HG02970 (cell line): ENCODE measurements around the gene DDI1.
"Not testable (repeated sequence)": the region's sequence is repeated elsewhere in the genome, so short reads cannot be mapped to it uniquely, and the experiment has no call there.

Experiments
- ATAC-seq: cut with Tn5 transposase; IDR thresholded peaks from one replicate; pipeline ENCODE4 v1.9.1; 2021; ENCODE audit warnings: mild to moderate bottlenecking, moderate library complexity, moderate number of reproducible peaks; ENCODE audit not compliant: unreplicated experiment, low FRiP score

DDI1 gene

DNA sequence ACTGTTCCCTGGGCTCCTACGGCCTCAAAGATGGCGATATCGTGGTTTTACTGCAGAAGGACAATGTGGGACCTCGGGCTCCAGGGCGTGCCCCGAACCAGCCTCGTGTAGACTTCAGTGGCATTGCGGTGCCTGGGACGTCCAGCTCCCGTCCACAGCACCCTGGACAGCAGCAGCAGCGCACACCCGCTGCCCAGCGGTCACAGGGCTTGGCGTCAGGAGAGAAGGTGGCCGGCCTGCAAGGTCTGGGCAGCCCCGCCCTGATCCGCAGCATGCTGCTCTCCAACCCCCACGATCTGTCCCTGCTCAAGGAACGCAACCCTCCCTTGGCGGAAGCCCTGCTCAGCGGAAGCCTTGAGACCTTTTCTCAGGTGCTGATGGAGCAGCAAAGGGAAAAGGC is 555 bp downstream of the DDI1 start:
- ATAC-seq = no peak

DNA sequence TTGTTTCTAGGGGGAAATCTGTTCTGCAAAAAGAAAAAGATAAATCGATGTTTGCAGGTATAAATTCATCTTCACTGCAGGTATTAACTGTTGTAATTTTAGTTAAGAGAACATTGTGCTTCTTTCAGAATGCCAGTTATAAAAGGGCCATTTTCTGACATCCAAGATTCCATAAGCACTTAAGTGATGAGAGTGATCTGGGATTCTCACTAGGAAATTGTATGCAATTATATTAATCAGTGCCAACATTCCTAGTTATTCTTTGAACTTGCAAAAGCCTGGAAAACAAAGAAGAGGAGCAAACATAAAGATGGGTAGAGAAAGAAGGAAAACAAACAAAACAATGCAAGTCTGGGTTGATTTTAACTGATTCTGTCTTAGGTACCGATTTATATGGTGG is 5.4 kb downstream of the DDI1 start:
- no peak for ATAC-seq

DNA sequence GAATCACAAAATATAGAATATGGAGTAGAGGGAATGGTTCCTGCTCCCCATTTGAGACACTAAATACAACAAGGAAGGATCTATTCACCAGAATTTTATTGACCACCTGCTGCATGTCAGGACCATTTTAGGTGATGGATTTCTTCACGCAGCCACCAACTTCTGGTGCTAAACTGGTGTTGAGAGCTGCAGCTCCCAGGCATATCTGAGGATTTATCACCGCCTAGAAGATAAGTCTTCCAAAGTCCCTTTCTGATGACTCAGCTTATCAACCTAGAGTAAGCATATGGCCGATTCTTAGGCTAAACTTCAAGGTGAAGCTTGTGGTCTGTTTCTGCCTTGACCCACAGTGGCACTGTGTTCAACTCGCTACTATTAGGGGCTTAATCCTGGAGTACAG is 6.7 kb downstream of the DDI1 start:
- ATAC-seq = no peak

DNA sequence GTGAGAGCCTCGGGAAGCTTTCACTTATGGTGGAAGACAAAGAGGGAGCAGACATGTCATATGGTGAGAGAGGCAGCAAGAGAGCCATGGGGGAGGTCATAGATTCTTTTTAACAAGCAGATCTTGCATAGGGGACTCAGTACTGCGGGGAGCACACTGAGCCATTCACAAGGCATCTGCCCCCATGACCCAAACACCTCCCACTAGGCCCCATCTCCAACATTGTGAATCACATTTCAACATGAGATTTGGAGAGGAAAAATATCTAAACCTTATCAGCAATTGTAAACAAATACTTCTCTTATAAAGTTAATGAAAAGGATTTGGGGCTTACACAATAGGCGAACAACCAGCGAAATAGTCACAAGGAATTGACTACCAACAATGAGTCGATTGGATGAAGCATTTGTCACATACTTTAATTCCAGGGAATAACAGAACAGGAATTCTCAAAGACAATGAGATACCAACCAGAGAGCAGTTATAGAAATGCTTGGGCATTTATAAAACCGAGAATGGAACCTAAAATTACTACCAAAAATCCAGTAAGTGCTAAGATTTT is 7.3 kb downstream of the DDI1 start:
- no peak for ATAC-seq

DNA sequence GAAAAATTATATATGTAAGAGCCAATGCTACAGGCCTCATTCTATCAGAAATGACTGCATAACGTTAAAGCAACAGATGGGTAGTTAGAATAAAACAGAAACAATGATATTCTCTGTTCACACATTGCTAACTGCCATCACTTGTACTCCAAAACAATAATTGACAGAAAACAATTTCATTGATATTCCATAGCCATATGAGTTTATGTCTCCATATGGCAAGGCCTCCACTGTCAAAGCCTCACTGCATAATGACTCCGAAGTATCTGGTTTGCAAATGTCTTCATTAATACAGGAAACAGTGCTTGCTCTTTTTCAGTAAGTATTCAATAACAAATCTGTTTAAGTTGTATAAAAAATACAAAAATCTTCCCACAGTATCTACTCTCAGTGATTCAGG is 9.9 kb downstream of the DDI1 start:
- no peak for ATAC-seq

- not testable (repeated sequence) for ATAC-seq
Observed at GRCh38 chr11:104046858-104047257, 10.4 kb downstream of the DDI1 start.

DNA sequence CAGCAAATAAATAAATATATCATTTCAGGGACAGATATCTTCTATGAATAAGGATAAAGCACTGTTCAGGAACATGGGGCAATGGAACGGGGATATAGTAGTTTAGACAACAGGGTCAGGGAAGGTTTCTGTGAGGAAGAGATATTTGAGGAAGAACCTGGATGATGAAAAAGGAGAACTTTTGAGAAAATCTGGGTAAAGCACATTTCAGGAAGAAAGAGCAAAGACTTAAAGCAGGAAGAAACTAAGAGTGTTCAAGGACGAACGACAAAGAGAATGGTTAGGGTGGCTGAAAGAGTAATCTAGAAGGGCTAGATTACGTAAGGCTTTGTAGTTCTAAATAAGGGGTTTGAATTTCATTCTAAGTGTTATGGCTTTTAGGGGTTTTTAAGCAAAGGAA is 12.7 kb downstream of the DDI1 start:
- no peak for ATAC-seq

DNA sequence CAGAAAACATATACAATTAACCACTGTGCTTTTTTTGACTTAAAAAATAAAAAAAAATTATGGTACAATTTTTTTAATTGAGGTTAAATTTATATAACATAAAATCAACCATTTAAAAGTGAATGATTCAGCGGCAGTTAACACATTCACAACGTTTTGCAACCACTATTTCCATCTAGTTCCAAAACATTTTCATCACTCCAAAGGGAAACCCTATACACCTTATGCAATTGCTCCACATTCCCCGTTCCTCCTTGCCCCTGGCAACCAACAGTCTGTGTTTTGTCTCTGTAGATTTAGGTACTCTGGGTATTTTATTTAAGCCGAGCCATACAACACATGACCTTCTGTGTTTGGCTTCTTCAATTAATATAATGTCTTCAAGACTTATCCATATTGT is 15.3 kb downstream of the DDI1 start:
- no peak for ATAC-seq

- ATAC-seq = no peak
Observed at GRCh38 chr11:104053743-104054478, 17.5 kb downstream of the DDI1 start.

DNA sequence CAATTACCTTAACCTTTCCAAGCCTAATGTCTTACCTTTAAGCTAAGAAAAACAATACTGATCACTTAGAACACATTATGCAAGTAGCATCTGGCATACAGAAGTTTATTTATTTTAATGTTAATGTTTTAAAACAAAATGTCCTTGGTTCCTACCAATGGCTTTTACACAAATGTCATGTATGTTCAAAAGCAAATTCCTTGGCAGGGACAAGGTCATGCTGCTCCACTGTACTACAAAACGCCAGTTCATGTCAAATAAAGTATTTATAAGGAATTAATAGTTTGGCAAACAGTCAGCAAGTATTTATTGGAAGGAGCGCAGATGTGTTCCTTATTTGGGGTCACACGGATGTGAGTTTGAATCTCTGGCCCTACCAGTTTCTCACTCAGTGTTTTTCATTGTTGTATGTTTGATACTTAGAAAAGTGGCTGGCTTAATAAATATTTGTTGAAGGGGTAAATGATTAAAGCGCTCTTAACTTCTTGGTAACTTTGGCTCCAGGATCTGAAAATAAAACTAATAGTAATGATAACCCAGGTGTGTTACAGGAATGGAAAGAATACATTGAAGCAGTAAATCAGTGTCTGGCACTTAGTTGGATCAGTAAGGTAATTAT is 18.6 kb downstream of the DDI1 start:
- ATAC-seq = no peak

GRCh38 chr11:104055596-104055995 is 19.2 kb downstream of the DDI1 start:
- no peak for ATAC-seq

DNA sequence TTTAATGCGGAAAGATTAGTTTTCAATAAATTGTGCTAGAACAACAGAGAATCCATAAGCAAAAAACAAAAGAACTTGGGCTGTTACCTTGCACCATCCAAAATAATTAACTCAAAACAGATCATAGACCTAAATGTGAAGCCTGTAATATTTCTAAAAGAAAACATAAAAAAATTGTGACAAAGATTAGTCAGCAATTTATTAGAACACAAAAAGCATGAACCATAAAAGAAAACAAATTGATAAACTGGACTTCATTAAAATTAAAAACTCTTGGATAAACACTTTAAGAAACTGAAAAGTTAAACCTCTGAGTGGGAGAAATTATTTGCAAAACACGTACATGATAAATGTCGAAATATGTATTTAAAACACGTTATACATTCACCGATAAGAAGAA is 21.5 kb downstream of the DDI1 start:
- no peak for ATAC-seq

DNA sequence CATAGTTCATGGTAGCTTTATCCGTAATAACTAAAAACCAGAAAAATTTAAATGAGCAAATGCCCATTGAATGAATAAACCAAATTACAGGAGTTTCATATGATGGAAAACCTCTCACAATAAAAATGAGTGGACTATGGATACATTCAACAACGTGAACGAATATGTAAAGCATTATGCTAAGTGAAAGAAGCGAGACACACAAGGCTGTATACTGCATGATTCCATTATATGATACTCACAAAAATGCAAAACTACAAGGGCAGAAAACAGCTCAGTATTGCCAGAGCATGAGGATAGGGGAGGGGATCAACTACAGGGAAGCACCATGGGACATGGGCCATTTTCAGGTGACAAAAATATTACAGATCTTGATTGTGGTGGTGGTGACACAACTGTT is 22.2 kb downstream of the DDI1 start:
- ATAC-seq = no peak

DNA sequence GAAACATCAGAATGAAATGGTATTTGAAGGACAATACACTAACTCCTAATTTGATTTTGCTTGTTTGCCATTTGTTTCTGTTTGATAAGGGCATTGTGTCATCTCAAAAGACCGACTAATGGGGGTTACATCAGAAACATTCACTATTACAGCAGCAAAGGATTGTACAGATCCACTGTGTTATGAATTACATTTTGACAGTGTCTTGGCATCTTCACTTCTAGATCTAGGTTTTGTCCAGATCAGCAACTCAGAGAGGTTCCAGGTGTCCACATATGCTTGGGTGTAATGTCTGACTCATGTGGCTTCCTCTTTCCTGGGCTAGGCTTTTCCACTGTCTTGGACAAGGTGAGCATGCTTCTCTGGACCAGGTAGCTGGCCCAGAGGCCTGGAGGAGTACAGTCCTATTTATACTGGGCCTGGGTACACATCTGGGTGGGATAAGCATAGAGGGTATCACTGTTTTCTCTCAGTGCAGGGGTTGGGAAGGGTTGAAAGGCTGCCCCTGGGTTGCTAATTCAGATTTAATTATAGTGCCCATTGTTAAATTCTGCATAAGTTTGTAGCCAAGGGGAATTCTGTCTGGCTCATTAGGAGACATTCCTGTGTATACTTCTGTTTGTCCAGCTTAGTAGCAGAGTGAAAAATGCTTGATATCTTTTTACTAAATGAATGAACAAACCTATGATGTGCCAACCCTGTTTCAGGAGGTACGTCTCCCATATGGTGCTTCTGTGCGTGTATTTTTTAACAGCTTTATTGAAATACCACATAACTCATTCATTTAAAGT is 23.8 kb downstream of the DDI1 start:
- ATAC-seq = no peak

GRCh38 chr11:104060820-104061219 is 24.4 kb downstream of the DDI1 start:
- no peak for ATAC-seq

DNA sequence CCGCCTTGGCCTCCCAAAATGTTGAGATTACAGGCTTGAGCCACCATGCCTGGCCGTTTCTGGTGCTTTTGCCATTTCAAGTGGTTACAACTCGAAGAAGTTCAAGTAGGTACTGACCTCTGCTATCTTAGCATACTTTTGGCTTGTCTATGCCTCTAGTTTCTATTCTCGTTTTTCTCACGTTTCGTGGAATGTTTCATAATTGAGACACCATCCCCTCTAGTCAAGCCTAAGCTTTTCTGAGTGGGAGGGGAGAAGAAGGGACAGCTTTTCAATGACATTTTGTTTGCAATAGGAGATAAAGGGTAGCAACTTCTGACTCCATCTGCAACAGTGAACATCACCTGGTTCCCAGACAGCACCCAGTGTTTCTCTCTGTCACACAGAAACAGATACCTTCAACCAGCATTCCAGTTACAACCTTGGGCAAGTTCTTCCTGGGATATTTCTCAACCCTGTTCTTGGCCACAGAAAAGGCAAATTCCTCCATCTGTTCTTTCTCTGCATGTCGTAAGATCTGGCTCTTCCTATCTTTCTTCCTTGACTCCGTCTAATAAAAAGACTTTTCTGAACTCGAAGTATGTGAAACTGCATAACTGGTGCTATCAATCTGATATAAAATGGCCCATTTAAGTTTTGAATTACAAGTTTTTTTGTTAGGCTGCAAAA is 25.5 kb downstream of the DDI1 start:
- ATAC-seq = no peak

GRCh38 chr11:104064034-104064630 is 27.7 kb downstream of the DDI1 start:
- ATAC-seq = no peak

DNA sequence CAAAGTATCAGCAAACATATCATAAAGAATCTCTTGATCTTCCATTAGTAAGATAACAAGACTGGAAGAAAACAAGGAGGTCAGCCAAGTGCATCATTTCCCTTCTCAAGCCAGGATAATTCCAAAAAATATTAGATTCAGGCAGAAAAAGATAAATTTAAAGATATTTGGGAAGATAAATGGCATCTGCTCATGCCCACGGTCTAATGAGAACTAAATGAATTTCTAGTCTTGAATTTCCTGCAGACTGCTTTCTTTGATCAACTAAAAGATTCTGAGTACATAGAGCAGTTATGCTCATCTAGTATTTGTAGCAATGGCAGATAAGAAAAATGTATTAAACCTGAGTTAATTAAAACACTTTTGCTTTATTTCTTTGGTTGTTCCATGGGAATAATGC is 31.1 kb downstream of the DDI1 start:
- ATAC-seq = no peak

GRCh38 chr11:104073950-104074705 is 37.7 kb downstream of the DDI1 start:
- peak; percentile 73 for ATAC-seq

- no peak for ATAC-seq
Observed at GRCh38 chr11:104075091-104075490, 38.7 kb downstream of the DDI1 start.
